HepG2 (cell line): Measurements from ENCODE around the gene MRM1.

Experiments used
- CTCF ChIP-seq: sonication (generic); formaldehyde crosslinking; IDR thresholded peaks from 2 replicates; pipeline ENCODE4 v1.5.0; 2020; ENCODE audit warnings: mild to moderate bottlenecking, missing genetic modification reagents, moderate library complexity
- ELF1 ChIP-seq: sonication (generic); formaldehyde crosslinking; IDR thresholded peaks from 2 replicates; pipeline ENCODE4 v1.4.0; 2020; ENCODE audit warnings: missing genetic modification reagents
- MYC ChIP-seq: sonication (generic); formaldehyde crosslinking; IDR thresholded peaks from 2 replicates; pipeline ENCODE4 v1.9.0; 2021; ENCODE audit warnings: missing genetic modification reagents, borderline replicate concordance
- ZNF138 ChIP-seq: sonication (generic); formaldehyde crosslinking; IDR thresholded peaks from 2 replicates; pipeline ENCODE4 v1.5.0; 2020; ENCODE audit warnings: mild to moderate bottlenecking, low read depth, missing genetic modification reagents
- ZNF256 ChIP-seq: sonication (generic); formaldehyde crosslinking; conservative IDR thresholded peaks from 2 replicates; pipeline ENCODE4 v1.4.0; 2020; ENCODE audit warnings: missing genetic modification reagents

- no peak for TF ChIP-seq CTCF
- TF ChIP-seq ZNF138: no peak
- TF ChIP-seq ZNF256: no peak
- no peak for TF ChIP-seq MYC
- TF ChIP-seq ELF1 (CRISPR knock-in tag): no peak
Measured at GRCh38 chr17:36623281-36623680, 21.9 kb downstream of the MRM1 start.
